SK-N-DZ (cell line): ENCODE results near the gene ICAM3.

Experiments
- DNase-seq: peaks from one replicate; pipeline ENCODE4 v3.0.0-alpha.2; 2015; ENCODE audit warnings: low spot score

The ICAM3 gene

DNA sequence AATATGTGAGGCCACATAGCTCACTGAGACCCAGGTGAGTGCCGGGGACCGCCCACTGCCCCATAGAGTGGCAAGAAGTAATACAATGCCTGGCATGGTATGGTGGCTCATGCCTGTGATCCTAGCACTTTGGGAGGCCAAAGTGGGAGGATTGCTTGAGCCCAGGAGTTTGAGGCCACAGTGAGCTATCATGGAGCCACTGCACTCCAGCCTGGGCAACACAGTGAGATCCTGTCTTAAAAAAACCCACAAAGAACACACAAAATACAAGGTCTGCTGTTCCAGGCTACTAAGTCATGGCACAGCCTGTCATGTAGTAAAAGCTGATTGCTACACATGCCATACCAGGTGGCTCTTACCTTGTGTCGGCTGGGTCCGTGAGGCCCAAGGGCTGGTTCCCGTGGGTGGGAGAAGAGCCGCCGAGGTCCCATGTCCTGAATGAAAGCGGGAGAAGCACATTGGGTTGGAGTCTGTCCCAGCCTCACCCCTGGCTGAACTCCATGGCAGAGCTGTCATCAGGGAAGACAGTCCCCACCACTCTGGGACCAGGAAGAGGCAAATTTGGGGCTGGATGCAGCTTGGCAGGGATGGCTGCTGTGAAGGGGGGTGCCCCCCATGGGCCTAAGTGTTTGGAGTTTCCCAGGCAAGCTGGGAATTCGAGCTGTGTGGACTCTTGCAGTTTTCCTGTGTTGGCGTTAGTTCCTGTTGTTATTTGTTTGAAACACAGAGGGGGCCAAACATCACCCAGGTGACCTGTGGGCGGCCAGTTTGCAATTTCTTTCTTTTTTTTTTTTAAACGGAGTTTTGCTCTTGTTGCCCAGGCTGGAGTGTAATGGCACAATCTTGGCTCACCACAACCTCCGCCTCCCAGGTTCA, 20.4 kb downstream of the ICAM3 start:
- DNase-seq = no peak

- no peak for DNase-seq
Observed at GRCh38 chr19:10317857-10318462, 21.5 kb downstream of the ICAM3 start.

- DNase-seq = no peak
Observed at GRCh38 chr19:10317045-10317856, 22.2 kb downstream of the ICAM3 start.

DNA sequence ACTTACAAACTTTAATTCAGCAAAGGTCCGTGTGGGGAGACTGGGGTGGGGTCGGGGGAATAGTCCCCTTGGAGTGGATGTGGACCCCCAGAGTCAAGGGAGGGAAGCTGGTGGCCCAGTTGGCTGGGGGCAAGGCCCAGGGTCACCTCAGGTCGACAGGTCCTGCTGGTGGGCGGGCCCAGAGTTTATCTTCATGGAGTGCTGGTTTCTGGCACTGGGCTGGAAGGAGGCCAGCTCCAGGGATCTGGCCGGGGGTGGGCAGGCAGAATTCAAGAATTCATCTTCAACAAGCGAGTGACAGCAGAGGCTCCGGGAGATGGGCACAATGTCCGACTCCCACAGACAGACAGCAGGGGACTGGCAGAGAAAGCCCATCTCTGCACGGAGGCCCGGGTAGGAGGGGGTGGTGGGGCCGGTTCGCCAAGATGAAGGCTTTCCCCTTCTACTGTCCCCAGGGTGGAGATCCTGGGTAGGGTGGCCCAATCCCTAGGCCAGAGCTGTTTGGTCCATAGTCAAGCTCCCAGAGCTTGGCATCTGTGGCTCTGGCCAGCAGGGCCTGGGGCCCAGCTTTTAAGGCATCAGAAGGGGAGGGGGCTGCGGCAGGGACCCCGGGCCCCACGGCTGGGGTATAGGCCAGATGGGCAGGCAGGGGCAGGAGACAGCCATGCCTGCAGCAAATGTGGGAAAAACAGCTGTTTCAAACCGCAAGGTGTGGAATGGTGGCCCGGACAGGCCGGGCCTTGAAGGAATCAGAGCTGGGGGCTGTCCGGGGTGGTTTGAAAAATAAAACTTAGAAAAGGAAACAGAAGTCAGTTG, 23.0 kb downstream of the ICAM3 start:
- DNase-seq = no peak

DNA sequence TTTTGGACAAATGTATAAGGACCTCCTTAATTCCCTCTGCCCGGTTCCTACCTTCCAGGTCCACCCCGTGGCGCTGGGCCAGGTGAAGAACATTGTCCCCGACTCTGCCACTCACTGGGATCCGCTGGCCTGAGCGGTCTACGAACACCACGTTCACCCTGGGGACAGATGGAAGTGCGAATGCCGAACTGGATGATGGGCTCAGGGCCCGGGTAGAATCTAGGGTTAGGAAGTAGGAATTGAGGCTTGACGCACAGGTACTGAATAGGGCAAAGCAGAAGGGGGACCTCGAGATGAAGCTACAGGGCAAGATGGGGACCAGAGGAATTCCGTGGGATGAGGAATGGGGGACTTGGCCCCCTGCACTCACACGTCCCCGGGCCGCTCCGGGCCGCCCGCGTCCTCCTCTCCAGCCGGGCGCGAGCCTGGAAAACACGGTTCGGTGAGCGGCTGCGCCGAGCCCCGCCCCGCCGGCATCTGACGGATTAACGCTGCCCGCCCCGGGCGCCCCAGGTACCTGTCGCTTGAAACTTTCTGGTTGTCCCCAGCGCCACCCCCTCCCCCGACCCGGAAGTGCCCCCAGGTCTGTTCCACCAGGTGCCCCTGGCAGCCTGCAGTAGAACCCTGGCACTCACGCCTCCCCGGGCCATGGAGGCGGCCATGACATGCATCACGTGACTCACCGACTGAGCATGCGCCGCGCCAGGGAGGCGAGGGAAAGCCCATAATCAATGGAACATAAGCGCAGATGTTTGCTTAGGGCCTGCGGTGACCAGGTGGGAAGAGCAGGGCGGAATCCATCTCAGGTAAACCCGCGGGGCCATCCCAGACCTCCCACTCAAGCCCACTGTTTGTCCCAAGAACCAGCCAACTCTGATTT, 23.8 kb downstream of the ICAM3 start, which contains the start of gene FDX2:
Gene FDX2 (minus strand): TSS at position 681 of the 880 bp plus-strand sequence. CDS start 19 bp downstream, at position 662.
- peak; percentile 85 for DNase-seq

- DNase-seq = no peak
Observed at GRCh38 chr19:10309423-10309822, 30.0 kb downstream of the ICAM3 start, which contains the start of gene ZGLP1. TSS of gene ZGLP1 (minus strand) at chr19:10309815.

- no peak for DNase-seq
Observed at GRCh38 chr19:10306327-10306726, 33.1 kb downstream of the ICAM3 start.

GRCh38 chr19:10305139-10305806, 34.2 kb downstream of the ICAM3 start:
- no peak for DNase-seq

DNA sequence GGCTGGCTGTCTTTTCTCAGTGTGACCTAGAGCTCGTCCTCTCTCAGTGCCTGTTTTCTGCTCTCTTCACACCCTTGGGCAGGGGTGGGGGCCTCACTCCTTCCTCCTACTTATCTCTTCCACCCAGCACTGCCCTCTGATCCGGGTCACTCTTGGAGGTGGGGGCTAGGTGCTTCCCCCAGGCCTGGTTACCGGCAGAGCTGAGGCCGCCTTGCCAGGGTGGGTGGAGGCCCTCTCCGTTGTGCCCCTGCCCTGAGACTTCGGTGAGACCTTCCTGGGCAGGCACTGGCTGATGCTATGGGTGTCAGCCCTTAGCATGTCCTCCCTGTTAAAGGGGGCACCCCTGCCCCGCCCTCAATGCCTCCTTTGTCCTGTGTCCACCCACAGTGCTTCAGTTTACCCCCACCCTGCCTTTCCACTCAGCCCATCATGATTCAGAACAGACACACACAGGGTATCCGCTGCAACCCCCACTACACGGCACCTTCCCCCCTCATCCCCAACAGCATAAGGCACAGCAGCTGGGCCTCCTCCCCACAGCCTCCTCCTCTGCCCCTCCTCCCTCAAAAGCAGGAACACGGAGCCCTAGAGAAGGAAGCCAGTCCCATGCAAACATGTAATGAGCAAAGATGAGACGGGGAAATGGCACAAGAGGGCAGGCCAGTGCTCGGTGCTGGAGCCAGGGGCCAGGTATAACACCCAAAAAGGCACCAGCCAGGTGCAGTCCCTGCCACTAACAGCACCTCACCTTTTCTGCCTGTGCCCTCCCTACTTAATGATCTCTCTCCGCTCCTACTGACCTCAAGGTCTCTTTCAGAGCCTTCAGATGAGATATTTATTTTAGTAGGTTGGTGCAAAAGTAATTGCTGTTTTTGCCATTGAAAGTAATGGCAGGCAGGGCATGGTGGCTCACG, 39.6 kb downstream of the ICAM3 start:
- no peak for DNase-seq

GRCh38 chr19:10295847-10296591, 43.4 kb downstream of the ICAM3 start:
- DNase-seq = no peak

DNA sequence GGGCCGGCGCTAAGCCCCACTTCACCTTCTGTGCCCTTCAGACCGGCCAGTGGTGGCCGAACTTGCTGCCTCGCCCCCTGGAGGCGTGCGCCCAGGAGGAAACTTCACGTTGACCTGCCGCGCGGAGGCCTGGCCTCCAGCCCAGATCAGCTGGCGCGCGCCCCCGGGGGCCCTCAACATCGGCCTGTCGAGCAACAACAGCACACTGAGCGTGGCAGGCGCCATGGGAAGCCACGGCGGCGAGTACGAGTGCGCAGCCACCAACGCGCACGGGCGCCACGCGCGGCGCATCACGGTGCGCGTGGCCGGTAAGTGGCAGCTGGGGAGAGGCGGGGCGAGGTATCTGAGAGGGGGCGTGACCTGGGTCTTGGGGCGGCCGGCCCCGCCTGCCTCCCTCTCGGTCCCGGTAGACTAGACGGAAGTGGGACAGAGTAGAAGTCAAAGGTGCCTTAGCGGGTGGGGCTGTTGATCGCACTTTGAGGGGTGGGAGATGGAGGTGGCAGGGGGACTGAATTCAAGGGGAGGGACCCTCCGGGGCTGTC, 44.0 kb downstream of the ICAM3 start:
- DNase-seq = no peak

DNA sequence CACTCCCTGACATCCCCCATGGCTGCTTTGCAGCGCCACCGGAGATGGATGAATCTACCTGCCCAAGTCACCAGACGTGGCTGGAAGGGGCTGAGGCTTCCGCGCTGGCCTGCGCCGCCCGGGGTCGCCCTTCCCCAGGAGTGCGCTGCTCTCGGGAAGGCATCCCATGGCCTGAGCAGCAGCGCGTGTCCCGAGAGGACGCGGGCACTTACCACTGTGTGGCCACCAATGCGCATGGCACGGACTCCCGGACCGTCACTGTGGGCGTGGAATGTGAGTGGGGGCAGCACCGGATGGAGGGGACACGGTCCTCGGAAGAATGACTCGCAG, 45.1 kb downstream of the ICAM3 start:
- no peak for DNase-seq

GRCh38 chr19:10293637-10294367, 45.6 kb downstream of the ICAM3 start:
- no peak for DNase-seq

GRCh38 chr19:10292789-10293636, 46.4 kb downstream of the ICAM3 start:
- no peak for DNase-seq

GRCh38 chr19:10292206-10292788, 47.1 kb downstream of the ICAM3 start:
- DNase-seq = peak; percentile 59
